Esophagus squamous epithelium (tissue), 5 donors: ENCODE results near the gene MAP2K3. TPM values are rescaled to one million over a fixed set of nuclear protein-coding genes. Genes with fewer than 3 reads are reported as not detected.
"Not testable (repeated sequence)": the region's sequence is repeated elsewhere in the genome, so short reads cannot be mapped to it uniquely, and the experiment has no call there.

ENCODE experiments used
- DNase-seq: peaks from one replicate; lab custom pipeline; 2025; lab: John Stamatoyannopoulos, UW
- H3K27ac ChIP-seq, 4 donors: fragments of 200-600 bp; sonication (generic); one replicate each; pipeline ENCODE4 v1.5.1; 2016 to 2019; ENCODE audit warnings: mild to moderate bottlenecking in 1 of 4
- H3K27me3 ChIP-seq, 4 donors: fragments of 200-600 bp; sonication (generic); 1 replicate in 3 of 4; 2 replicates in 1 of 4; pipeline versions ENCODE4 v1.5.1 to v1.6.0; 2017 to 2021; ENCODE audit warnings: antibody characterized with exemption in 1 of 4
- H3K36me3 ChIP-seq, 3 donors: fragments of 200-600 bp; sonication (generic); one replicate each; pipeline ENCODE4 v1.5.1; 2016 to 2019
- H3K4me1 ChIP-seq, 3 donors: fragments of 200-600 bp; sonication (generic); one replicate each; pipeline ENCODE4 v1.5.1; 2017 to 2019
- H3K4me3 ChIP-seq, 4 donors: fragments of 200-600 bp; sonication (generic); 1 replicate in 3 of 4; 2 replicates in 1 of 4; pipeline ENCODE4 v1.5.1; 2016 to 2019; ENCODE audit warnings: mild to moderate bottlenecking in 2 of 4, moderate library complexity in 1 of 4
- H3K9me3 ChIP-seq, 3 donors: fragments of 200-600 bp; sonication (generic); one replicate each; pipeline ENCODE4 v1.5.1; 2016 to 2019
- CTCF ChIP-seq, 6 experiments: fragments of 450-650 bp in 4 of 6; fragments of 200-600 bp in 2 of 6; sonication (generic) in 2 of 6; IDR thresholded peaks; one replicate each; pipeline ENCODE4 v1.5.1; 2016 to 2019; ENCODE audit warnings: antibody characterized with exemption in 6 of 6, mild to moderate bottlenecking in 4 of 6, moderate library complexity in 4 of 6
- POLR2A ChIP-seq, 4 donors: fragments of 450-650 bp; IDR thresholded peaks; one replicate each; pipeline ENCODE4 v1.6.1; 2017; ENCODE audit warnings: antibody characterized with exemption in 4 of 4, mild to moderate bottlenecking in 4 of 4, moderate library complexity in 3 of 4
- WGBS, 2 donors: methylation state at CpG; one replicate each; pipeline ENCODE4 v1.1.5; 2018; 5-methylcytosine and 5-hydroxymethylcytosine counted together
- intact Hi-C: fragments of 100-400 bp; cut with DNase I; formaldehyde crosslinking; loops from one replicate; pipeline ENCODE4 v1.15.0; 2022
- total RNA-seq, 4 donors: library from RNA; depleted of rRNA; stranded (reverse); fragments of >200 nt; gene quantifications; one replicate each; pipeline ENCODE4 v1.1.0, GENCODE V29; 2016
- donor health status: DM: yes; HTN: yes; CAD: no.

Gene MAP2K3
- total RNA-seq, 4 donors from 2014 or later = 24.1 to 53.6 (median 38.4) TPM

- intact Hi-C loops, H3K9me3 ChIP-seq, H3K4me1 ChIP-seq, H3K4me3 ChIP-seq, H3K27me3 ChIP-seq, DNase-seq: not testable (repeated sequence)
- Histone ChIP-seq H3K27ac (peak overlapping the region in 3 of 4 donors; percentile 7 to 29 (median 19)), H3K36me3 (peaks cover 4 to 99% (median 5%) of the 10 kb centered on the region in 3 donors)
- WGBS, 2 donors = 81 to 84% methylated on average over 9 to 12 of the region's 16 CpGs
Measured at GRCh38 chr17:21310061-21310765, 25.7 kb downstream of the MAP2K3 start.

GRCh38 chr17:21310766-21311602, 26.5 kb downstream of the MAP2K3 start:
- H3K4me3 ChIP-seq, H3K9me3 ChIP-seq, H3K4me1 ChIP-seq, intact Hi-C loops, H3K27me3 ChIP-seq, DNase-seq: not testable (repeated sequence)
- peaks cover 4 to 94% (median 5%) of the 10 kb centered on the region in 3 donors for H3K36me3 ChIP-seq
- H3K27ac ChIP-seq = peak overlapping the region in 3 of 4 donors; percentile 20 to 69 (median 29)
- 53 to 61% methylated on average over 9 to 13 of the region's 22 CpGs for WGBS, 2 donors

GRCh38 chr17:21313320-21313719, 28.8 kb downstream of the MAP2K3 start:
- H3K9me3 ChIP-seq = peaks cover 0 to 7% (median 6%) of the 10 kb centered on the region in 3 donors
- no peak for TF ChIP-seq POLR2A (IDR thresholded peaks at IDR 0.05)
- TF ChIP-seq CTCF (IDR thresholded peaks at IDR 0.05) = no peak
- 60 to 87% methylated on average over 1 to 3 of the region's 5 CpGs for WGBS, 2 donors
- intact Hi-C loops = no loop called here
- H3K4me3 ChIP-seq = no peak overlapping the region
- peaks cover 4 to 70% (median 5%) of the 10 kb centered on the region in 3 donors for H3K36me3 ChIP-seq
- H3K27me3 ChIP-seq = no peaks in the 10 kb centered on the region
- H3K27ac ChIP-seq = no peak overlapping the region
- no peak for DNase-seq
- peaks cover 0 to 14% (median 4%) of the 10 kb centered on the region in 3 donors for H3K4me1 ChIP-seq

GRCh38 chr17:21313761-21314160, 29.2 kb downstream of the MAP2K3 start:
- Histone ChIP-seq H3K4me1 (peaks cover 0 to 14% (median 4%) of the 10 kb centered on the region in 3 donors), H3K36me3 (peaks cover 4 to 66% (median 5%) of the 10 kb centered on the region in 3 donors)
- 100% methylated on average over 1 of the region's 2 CpGs for WGBS, 2 donors
- intact Hi-C loops, H3K27ac ChIP-seq, DNase-seq, H3K4me3 ChIP-seq, H3K9me3 ChIP-seq, H3K27me3 ChIP-seq: not testable (repeated sequence)

- intact Hi-C loops, H3K4me3 ChIP-seq, H3K27me3 ChIP-seq, H3K27ac ChIP-seq, DNase-seq, H3K9me3 ChIP-seq: not testable (repeated sequence)
- WGBS, 2 donors = 60 to 93% methylated on average over 3 to 4 of the region's 7 CpGs
- peaks cover 4 to 61% (median 5%) of the 10 kb centered on the region in 3 donors for H3K36me3 ChIP-seq
- peaks cover 0 to 14% (median 4%) of the 10 kb centered on the region in 3 donors for H3K4me1 ChIP-seq
Measured at GRCh38 chr17:21314261-21314664, 29.8 kb downstream of the MAP2K3 start.

- H3K4me3 ChIP-seq, H3K9me3 ChIP-seq, intact Hi-C loops, H3K27ac ChIP-seq, DNase-seq, H3K27me3 ChIP-seq: not testable (repeated sequence)
- peaks cover 4 to 57% (median 5%) of the 10 kb centered on the region in 3 donors for H3K36me3 ChIP-seq
- peaks cover 0 to 14% (median 4%) of the 10 kb centered on the region in 3 donors for H3K4me1 ChIP-seq
- 75 to 100% methylated on average over 4 to 6 of the region's 7 CpGs for WGBS, 2 donors
Measured at GRCh38 chr17:21314701-21315111, 30.2 kb downstream of the MAP2K3 start.

GRCh38 chr17:21315246-21316000, 30.9 kb downstream of the MAP2K3 start:
- Histone ChIP-seq H3K4me1 (peaks cover 0 to 14% (median 4%) of the 10 kb centered on the region in 3 donors), H3K36me3 (peaks cover 4 to 49% (median 5%) of the 10 kb centered on the region in 3 donors)
- H3K4me3 ChIP-seq, H3K27ac ChIP-seq, H3K27me3 ChIP-seq, DNase-seq, H3K9me3 ChIP-seq, intact Hi-C loops: not testable (repeated sequence)
- WGBS, 2 donors = 70 to 89% methylated on average over 3 of the region's 16 CpGs

GRCh38 chr17:21316212-21316886, 31.8 kb downstream of the MAP2K3 start:
- DNase-seq, intact Hi-C loops, H3K9me3 ChIP-seq, H3K27me3 ChIP-seq, H3K4me1 ChIP-seq: not testable (repeated sequence)
- Histone ChIP-seq H3K4me3 (peak overlapping the region in 2 of 4 donors; percentile 27 to 52), H3K36me3 (peaks cover 4 to 40% (median 5%) of the 10 kb centered on the region in 3 donors), H3K27ac (peak overlapping the region in 1 of 4 donors; percentile 14)
- WGBS, 2 donors = 29 to 55% methylated on average over 5 to 6 of the region's 39 CpGs

- DNase-seq, H3K27me3 ChIP-seq, H3K4me1 ChIP-seq, H3K9me3 ChIP-seq, intact Hi-C loops: not testable (repeated sequence)
- Histone ChIP-seq H3K4me3 (peak overlapping the region in 2 of 4 donors; percentile 27 to 52), H3K36me3 (peaks cover 4 to 35% (median 5%) of the 10 kb centered on the region in 3 donors), H3K27ac (peak overlapping the region in 3 of 4 donors; percentile 14 to 62 (median 50))
- 0% methylated on average over 14 of the region's 37 CpGs; no CpG with 5 or more reads in 1 of the 2 donors for WGBS, 2 donors
Measured at GRCh38 chr17:21316887-21317500, 32.5 kb downstream of the MAP2K3 start.

- 80 to 87% methylated on average over 12 to 13 of the region's 18 CpGs for WGBS, 2 donors
- intact Hi-C loops = not testable (repeated sequence)
Measured at GRCh38 chr17:21317821-21318220, 33.3 kb downstream of the MAP2K3 start.

More at GRCh38 chr17:21317821-21318220, 33.3 kb downstream of the MAP2K3 start:
- not testable (repeated sequence) for DNase-seq, H3K4me3 ChIP-seq, H3K9me3 ChIP-seq, H3K27me3 ChIP-seq
- H3K4me1 ChIP-seq = peaks cover 0 to 14% (median 4%) of the 10 kb centered on the region in 3 donors
- peak overlapping the region in 1 of 4 donors; percentile 62 for H3K27ac ChIP-seq
- H3K36me3 ChIP-seq = peaks cover 4 to 27% (median 5%) of the 10 kb centered on the region in 3 donors
